ENCODE results near the gene NDFIP1.

DNA sequence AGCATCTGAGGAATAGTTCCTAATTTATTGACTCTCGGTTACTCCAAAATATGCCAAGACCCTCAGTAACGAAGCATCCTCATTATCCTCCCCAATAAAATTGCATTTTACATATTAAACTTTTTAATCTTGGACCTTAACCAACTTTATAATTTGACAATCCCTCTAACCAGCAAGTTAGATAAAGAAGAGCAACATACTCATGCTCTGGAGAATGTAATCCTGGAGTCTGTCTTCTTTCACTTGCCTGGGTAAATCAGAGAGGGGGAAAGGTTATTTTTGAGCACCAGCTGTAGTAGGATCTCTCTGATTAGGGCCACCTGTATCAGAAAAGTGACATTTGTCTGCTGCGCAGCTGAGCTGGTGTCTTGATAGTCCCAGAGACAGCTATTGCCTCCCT lies 59.8 kb downstream of the NDFIP1 start:
- TF ChIP-seq CTCF (conservative IDR thresholded peaks at IDR 0.05) (no peak), EZH2 (IDR thresholded peaks at IDR 0.05; ENCODE audit: low read depth) (no peak)
